K562 (cell line): ENCODE data around the gene PAQR6. TPM values are rescaled to one million over a fixed set of nuclear protein-coding genes. Genes with fewer than 3 reads are reported as not detected.

Experiments used
- ATAC-seq: fragments of 200-7000 bp; cut with Tn5 transposase; 3 replicates; pipeline ENCODE4 v1.9.1; 2020; ENCODE audit warnings: moderate library complexity
- BruUV-seq: library from RNA; stranded (reverse); fragments of 400-500 nt; replicated peaks from 2 replicates; lab custom pipeline; 2021; lab: Mats Ljungman, UMichigan
- CTCF ChIA-PET: fragments of 300-600 bp; formaldehyde crosslinking; extraction: SDS; loops from one replicate; lab custom pipeline; 2021; ENCODE audit warnings: low intra/inter-chr PET ratio; lab: Yijun Ruan, JAX
- POLR2A ChIA-PET: fragments of 300-600, 350-650 bp; sonication (Branson Sonifier 250); formaldehyde crosslinking; extraction: SDS; loops from one replicate; lab custom pipeline; 2021; ENCODE audit warnings: antibody characterized with exemption, inconsistent platforms; lab: Yijun Ruan, JAX
- DNase-seq, 4 experiments: peaks; one replicate each; pipeline versions ENCODE4 v3.0.0 to v3.0.0-alpha.2; 2011 to 2018; ENCODE audit warnings: low spot score in 3 of 4, mixed read lengths in 3 of 4; ENCODE audit errors: extremely low read depth in 1 of 4
- FAIRE-seq: peaks from 2 replicates; lab custom pipeline; 2011; peaks lifted over from hg19 to GRCh38; lab: Jason Lieb, UNC
- H2AFZ ChIP-seq: 2 replicates; pipeline ENCODE4 v1.6.0; 2011; ENCODE audit warnings: low read depth, low read length, control low read depth, inconsistent platforms
- H3K27ac ChIP-seq: fragments of 200-600 bp; 3 replicates; pipeline ENCODE4 v1.8.0; 2011; ENCODE audit warnings: low read depth, mild to moderate bottlenecking, control low read depth, inconsistent platforms, low read length, moderate library complexity, mixed read lengths; ENCODE audit errors: extremely low read depth
- H3K27me3 ChIP-seq, 2 experiments: fragments of 300-600 bp in 1 of 2; 2 replicates in 1 of 2; 3 replicates in 1 of 2; pipeline versions ENCODE4 v1.6.0 to v1.8.0; 2011; ENCODE audit warnings: inconsistent platforms in 2 of 2, low read length in 2 of 2, mild to moderate bottlenecking in 1 of 2, mixed read lengths in 1 of 2, moderate library complexity in 1 of 2; ENCODE audit not compliant: control insufficient read depth in 2 of 2, insufficient read depth in 2 of 2
- H3K36me3 ChIP-seq: fragments of 300-600 bp; 3 replicates; pipeline ENCODE4 v1.8.0; 2011; ENCODE audit warnings: mild to moderate bottlenecking, low read length, inconsistent platforms; ENCODE audit not compliant: control insufficient read depth, insufficient read depth
- H3K4me1 ChIP-seq, 2 experiments: fragments of 200-600 bp in 1 of 2; replicated peaks in 1 of 2; 2 replicates in 1 of 2; 3 replicates in 1 of 2; pipeline versions ENCODE4 v1.5.1 to v1.8.0; 2011; ENCODE audit warnings: inconsistent platforms in 2 of 2, low read length in 2 of 2, mild to moderate bottlenecking in 1 of 2, mixed read lengths in 1 of 2, moderate library complexity in 1 of 2; ENCODE audit not compliant: control insufficient read depth in 2 of 2, insufficient read depth in 2 of 2
- H3K4me2 ChIP-seq: 2 replicates; pipeline ENCODE4 v1.6.1; 2011; ENCODE audit warnings: low read length, control low read depth, inconsistent platforms, mixed read lengths; ENCODE audit not compliant: insufficient read depth
- H3K4me3 ChIP-seq: fragments of 200-600 bp; sonication (generic), shearing (Covaris generic); 2 replicates; pipeline ENCODE4 v1.5.1; 2016; ENCODE audit warnings: control low read depth, inconsistent platforms
- H3K79me2 ChIP-seq: fragments of 200-600 bp; 3 replicates; pipeline ENCODE4 v1.8.0; 2011; ENCODE audit warnings: low read length, inconsistent platforms; ENCODE audit not compliant: control insufficient read depth, insufficient read depth
- H3K9ac ChIP-seq, 2 experiments: 2 replicates each; pipeline versions ENCODE4 v1.6.0 to v1.6.1; 2011; ENCODE audit warnings: low read depth in 2 of 2, low read length in 2 of 2, control low read depth in 1 of 2, inconsistent platforms in 1 of 2, mild to moderate bottlenecking in 1 of 2, mixed read lengths in 1 of 2; ENCODE audit not compliant: insufficient read depth in 1 of 2
- H3K9me1 ChIP-seq: one replicate; pipeline ENCODE4 v1.6.0; 2011; ENCODE audit warnings: inconsistent platforms, mild to moderate bottlenecking, low read length, moderate library complexity; ENCODE audit not compliant: control insufficient read depth, insufficient read depth
- H3K9me3 ChIP-seq: replicated peaks from 2 replicates; pipeline ENCODE4 v1.5.1; 2011; ENCODE audit warnings: low read depth, low read length, inconsistent platforms; ENCODE audit not compliant: control insufficient read depth, insufficient read depth
- H4K20me1 ChIP-seq: replicated peaks from 2 replicates; pipeline ENCODE4 v1.6.1; 2011; ENCODE audit warnings: low read length, inconsistent platforms, mixed read lengths; ENCODE audit not compliant: control insufficient read depth, insufficient read depth
- BCOR ChIP-seq: fragments of 450-650 bp; IDR thresholded peaks from 2 replicates; pipeline ENCODE4 v1.6.1; 2016
- BRD9 ChIP-seq: fragments of 450-650 bp; IDR thresholded peaks from 2 replicates; pipeline ENCODE4 v1.6.1; 2018; ENCODE audit warnings: low read depth; ENCODE audit not compliant: partially characterized antibody
- DEAF1 ChIP-seq: fragments of 450-650 bp; formaldehyde crosslinking; IDR thresholded peaks from 2 replicates; pipeline ENCODE4 v1.4.0; 2020; ENCODE audit warnings: mild to moderate bottlenecking, moderate library complexity
- LCOR ChIP-seq: sonication (generic); formaldehyde crosslinking; IDR thresholded peaks from 2 replicates; pipeline ENCODE4 v1.8.0; 2022; ENCODE audit warnings: mild to moderate bottlenecking, missing genetic modification reagents
- NR1H2 ChIP-seq: sonication (generic); formaldehyde crosslinking; IDR thresholded peaks from 2 replicates; pipeline ENCODE4 v1.4.0; 2020; ENCODE audit warnings: mild to moderate bottlenecking, missing genetic modification reagents
- RAD51 ChIP-seq: fragments of 450-650 bp; IDR thresholded peaks from 2 replicates; pipeline ENCODE4 v1.7.1; 2016; ENCODE audit warnings: low read depth, mild to moderate bottlenecking, borderline replicate concordance
- RBBP5 ChIP-seq: fragments of 200-600 bp; sonication (generic); IDR thresholded peaks from 2 replicates; pipeline ENCODE4 v1.6.1; 2012; ENCODE audit warnings: borderline replicate concordance, mild to moderate bottlenecking, low read length, control low read depth, inconsistent platforms; ENCODE audit not compliant: insufficient read depth, poor library complexity, severe bottlenecking
- ZNF146 ChIP-seq: IDR thresholded peaks from one replicate; pipeline ENCODE4 v1.6.1; 2018; ENCODE audit warnings: missing compliant biosample characterization; ENCODE audit not compliant: unreplicated experiment
- ZNF551 ChIP-seq: fragments of 250-450 bp; sonication (Bioruptor Pico); IDR thresholded peaks from 2 replicates; pipeline ENCODE4 v1.5.0; 2021; ENCODE audit warnings: mild to moderate bottlenecking, moderate library complexity
- ZNF707 ChIP-seq: fragments of 250-450 bp; sonication (Bioruptor Pico); conservative IDR thresholded peaks from 2 replicates; pipeline ENCODE4 v1.8.0; 2022; ENCODE audit warnings: inconsistent platforms, mild to moderate bottlenecking, moderate library complexity
- ZNF780A ChIP-seq: fragments of 250-450 bp; sonication (Bioruptor Pico); IDR thresholded peaks from 2 replicates; pipeline ENCODE4 v1.5.0; 2021; ENCODE audit warnings: mild to moderate bottlenecking
- WGBS: fragments of 100-300 bp; shearing (Covaris generic); methylation state at CpG from one replicate; pipeline ENCODE4 v1.1.6; 2016; ENCODE audit warnings: low coverage, mixed read lengths; ENCODE audit not compliant: insufficient coverage; ENCODE audit errors: missing lambda C conversion rate; 5-methylcytosine and 5-hydroxymethylcytosine counted together
- in situ Hi-C: fragments of 300-500 bp; cut with MboI; formaldehyde crosslinking; loops from 4 replicates; pipeline ENCODE4 v1.15.0; 2018; ENCODE audit warnings: inconsistent platforms, mixed read lengths
- intact Hi-C: fragments of 100-400 bp; cut with micrococcal nuclease; formaldehyde crosslinking; loops from 2 replicates; pipeline ENCODE4 v1.14.2; 2022
- polyA plus RNA-seq, 8 experiments: library from polyadenylated mRNA; depleted of rRNA in 4 of 8; stranded (reverse) in 5 of 8; unstranded in 3 of 8; fragments of >200 nt; fragmentation: Nextera tagmentation in 2 of 8; fragmentation: Illumina TruSeq in 1 of 8; extraction: Ambion mirVana in 2 of 8; extraction: Trizol in 1 of 8; gene quantifications; 2 replicates each; pipeline versions ENCODE4 v1.2.1 to v1.2.3, GENCODE V29; 2011 to 2014; ENCODE audit warnings: inconsistent platforms in 1 of 8, missing spikeins in 1 of 8
- total RNA-seq, 7 experiments: library from RNA; depleted of rRNA in 6 of 7; stranded (reverse); fragments of >200 nt in 6 of 7; fragmentation: Illumina TruSeq in 2 of 7; extraction: Trizol in 2 of 7; gene quantifications; 2 replicates each; pipeline versions ENCODE4 v1.2.1 to v1.2.3, GENCODE V29; 2011 to 2021; ENCODE audit warnings: low replicate concordance in 1 of 7

PAQR6 gene
- total and polyA plus RNA-seq, 9 of the 15 experiments (the other 6 are each of a cell fraction or from before 2014, with no cell fraction given), result 0.07 to 1.8 (median 0.62) TPM

DNA sequence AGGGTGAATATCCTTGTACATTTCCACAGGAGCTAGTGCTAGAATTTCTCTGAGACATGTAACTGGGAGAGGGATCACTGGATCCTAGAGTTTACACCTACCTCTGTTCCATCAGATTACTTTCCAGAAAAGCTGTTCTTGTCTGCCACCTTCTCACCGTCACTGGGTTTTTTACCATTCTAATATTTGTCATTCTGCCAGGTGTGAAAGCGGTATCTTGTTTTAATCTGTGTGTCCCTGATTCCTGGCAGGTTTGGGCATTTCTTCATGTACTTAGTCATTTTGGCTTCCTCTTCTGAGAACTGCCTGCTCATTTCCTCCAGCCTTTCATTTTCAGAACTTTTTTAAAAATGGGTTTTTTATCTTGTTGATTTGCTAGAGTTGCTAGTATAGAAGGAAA is 30.0 kb downstream of the PAQR6 start:
- Histone ChIP-seq H4K20me1 (no peaks in the 10 kb centered on the region), H2AFZ (no peak overlapping the region), H3K4me3 (no peak overlapping the region), H3K4me2 (no peak overlapping the region), H3K36me3 (peaks cover 40% of the 10 kb centered on the region; the same call in 2 of the 3 replicates), H3K9me3 (no peaks in the 10 kb centered on the region; the same call in 1 of the 2 replicates), H3K4me1 (peaks cover 7 to 11% of the 10 kb centered on the region in 2 experiments; a peak in 4 of 5 replicates), H3K27ac (no peak overlapping the region), H3K27me3 (no peaks in the 10 kb centered on the region), H3K9ac (no peak overlapping the region), H3K79me2 (peaks cover 31% of the 10 kb centered on the region), H3K9me1 (no peaks in the 10 kb centered on the region)
- no peak for DNase-seq
- no TSS peak for BruUV-seq
- CTCF ChIA-PET, result interaction anchor here (0.6 kb wide), 1 partner anchor 121 kb away, joined by 7 read pairs; no protein-coding TSS in a partner anchor
- FAIRE-seq, result no peak
- intact Hi-C loops (no loop called here), in situ Hi-C loops (no loop called here)
- ATAC-seq, result no peak
- 45% methylated on average over 2 of the region's 2 CpGs for WGBS
- TF ChIP-seq ZNF780A (CRISPR knock-in tag) (no peak), ZNF146 (CRISPR knock-in tag) (no peak), RBBP5 (no peak), NR1H2 (CRISPR knock-in tag) (no peak), RAD51 (no peak), LCOR (no peak), DEAF1 (no peak), ZNF551 (CRISPR knock-in tag) (no peak), BCOR (no peak), BRD9 (no peak), ZNF707 (CRISPR knock-in tag) (no peak)
- POLR2A ChIA-PET, result interaction anchor here (0.7 to 0.9 kb wide), 2 partner anchors 24 to 44 kb away, joined by 3 to 4 read pairs; partner anchors contain the start of gene SLC25A44
